HepG2 (cell line): Measurements from ENCODE around the gene HS6ST1. TPM values are rescaled to one million over a fixed set of nuclear protein-coding genes. Genes with fewer than 3 reads are reported as not detected.

Experiments
- AKAP8 ChIP-seq: sonication (generic); formaldehyde crosslinking; IDR thresholded peaks from 2 replicates; pipeline ENCODE4 v1.5.1; 2020; ENCODE audit warnings: mild to moderate bottlenecking, missing genetic modification reagents
- ARID4A ChIP-seq: sonication (generic); formaldehyde crosslinking; IDR thresholded peaks from 2 replicates; pipeline ENCODE4 v1.5.0; 2020; ENCODE audit warnings: mild to moderate bottlenecking, missing genetic modification reagents, borderline replicate concordance
- BCL3 ChIP-seq: sonication (generic); formaldehyde crosslinking; IDR thresholded peaks from 2 replicates; pipeline ENCODE4 v1.5.1; 2020; ENCODE audit warnings: mild to moderate bottlenecking, missing genetic modification reagents, moderate library complexity
- FLYWCH1 ChIP-seq: sonication (generic); formaldehyde crosslinking; IDR thresholded peaks from 2 replicates; pipeline ENCODE4 v1.8.1; 2023; ENCODE audit warnings: mild to moderate bottlenecking, missing genetic modification reagents
- HNRNPL ChIP-seq: fragments of 200-400 bp; formaldehyde crosslinking; IDR thresholded peaks from 2 replicates; pipeline ENCODE4 v1.6.1; 2017; ENCODE audit warnings: mild to moderate bottlenecking, low read depth, low read length
- HNRNPLL ChIP-seq: fragments of 200-400 bp; formaldehyde crosslinking; IDR thresholded peaks from 2 replicates; pipeline ENCODE4 v1.6.1; 2017; ENCODE audit warnings: mild to moderate bottlenecking, low read depth, low read length; ENCODE audit not compliant: poor library complexity, severe bottlenecking
- LCORL ChIP-seq, 2 experiments: fragments of 450-650 bp in 1 of 2; sonication (generic) in 1 of 2; formaldehyde crosslinking in 1 of 2; IDR thresholded peaks; 2 replicates each; pipeline versions ENCODE4 v1.5.0 to v1.6.1; 2017 to 2020; ENCODE audit warnings: antibody characterized with exemption in 1 of 2, missing genetic modification reagents in 1 of 2
- MAFK ChIP-seq, 2 experiments: IDR thresholded peaks in 1 of 2; conservative IDR thresholded peaks in 1 of 2; 2 replicates each; pipeline ENCODE4 v1.6.1; 2011; ENCODE audit warnings: improper control_type of control experiment in 2 of 2, low read length in 2 of 2
- MAX ChIP-seq: IDR thresholded peaks from 2 replicates; pipeline ENCODE4 v1.6.1; 2012; ENCODE audit warnings: inconsistent platforms
- MBD4 ChIP-seq: IDR thresholded peaks from 2 replicates; pipeline ENCODE4 v1.6.1; 2012; ENCODE audit warnings: low read length, inconsistent platforms, borderline replicate concordance
- SAP130 ChIP-seq: IDR thresholded peaks from 2 replicates; pipeline ENCODE4 v1.6.1; 2016; ENCODE audit warnings: low read depth
- TFAP4 ChIP-seq: sonication (generic); IDR thresholded peaks from 2 replicates; pipeline ENCODE4 v1.6.1; 2016; ENCODE audit warnings: low read depth, borderline replicate concordance
- TGIF2 ChIP-seq: IDR thresholded peaks from 2 replicates; pipeline ENCODE4 v1.6.1; 2016; ENCODE audit warnings: control low read depth, missing compliant biosample characterization
- TRIM24 ChIP-seq: sonication (generic); formaldehyde crosslinking; IDR thresholded peaks from 2 replicates; pipeline ENCODE4 v1.8.0; 2022; ENCODE audit warnings: mild to moderate bottlenecking, missing genetic modification reagents
- UBTF ChIP-seq: sonication (generic); formaldehyde crosslinking; IDR thresholded peaks from 2 replicates; pipeline ENCODE4 v1.4.0; 2020; ENCODE audit warnings: mild to moderate bottlenecking, missing genetic modification reagents
- ZNF557 ChIP-seq: sonication (generic); formaldehyde crosslinking; IDR thresholded peaks from 2 replicates; pipeline ENCODE4 v1.4.0; 2020; ENCODE audit warnings: missing genetic modification reagents
- polyA plus RNA-seq, 8 experiments: library from polyadenylated mRNA; depleted of rRNA in 3 of 8; stranded (reverse) in 7 of 8; unstranded in 1 of 8; fragments of >200 nt; fragmentation: Illumina TruSeq in 4 of 8; extraction: Trizol in 4 of 8; gene quantifications; 2 replicates each; pipeline versions ENCODE4 v1.2.1 to v1.2.3, GENCODE V29; 2011 to 2016; ENCODE audit warnings: low read depth in 4 of 8, missing spikeins in 1 of 8, mixed read lengths in 1 of 8; ENCODE audit not compliant: insufficient read depth in 1 of 8
- total RNA-seq, 5 experiments: library from RNA; depleted of rRNA; stranded (reverse); fragments of >200 nt; fragmentation: Illumina TruSeq; extraction: Trizol; gene quantifications; 2 replicates each; pipeline ENCODE4 v1.2.3, GENCODE V29; 2016; ENCODE audit warnings: low read depth in 1 of 5

Gene HS6ST1
- total and polyA plus RNA-seq, 2 of the 13 experiments (the other 11 are each of a cell fraction or from before 2014, with no cell fraction given): 34.5 to 84.6 TPM

- TF ChIP-seq MAFK (conservative IDR thresholded peaks at IDR 0.05 in 1 of 2, IDR thresholded peaks at IDR 0.05 in 1 of 2; ENCODE audit: low read length in 2 of 2) (peak; percentile 68 to 77), SAP130 (CRISPR knock-in tag) (peak; percentile 18; the same call in 1 of the 2 replicates), HNRNPLL (peak; percentile 31), FLYWCH1 (CRISPR knock-in tag) (no peak), HNRNPL (peak; percentile 32; the same call in 1 of the 2 replicates), UBTF (0 out of 2 replicates have a peak, but pooled peaks have one; percentile 26), ARID4A (CRISPR knock-in tag) (0 out of 2 replicates have a peak, but pooled peaks have one; percentile 34), AKAP8 (CRISPR knock-in tag) (peak; percentile 63; the same call in 1 of the 2 replicates), LCORL (IDR thresholded peaks at IDR 0.05) (no peak), LCORL (CRISPR knock-in tag; IDR thresholded peaks at IDR 0.05) (no peak; the same call in 1 of the 2 replicates), TRIM24 (CRISPR knock-in tag) (no peak), TGIF2 (CRISPR knock-in tag) (0 out of 2 replicates have a peak, but pooled peaks have one; percentile 38), ZNF557 (CRISPR knock-in tag) (no peak), BCL3 (CRISPR knock-in tag) (peak; percentile 22; the same call in 1 of the 2 replicates), MAX (peak; percentile 8; the same call in 1 of the 2 replicates), MBD4 (no peak), TFAP4 (peak; percentile 41; the same call in 1 of the 2 replicates)
Observed at GRCh38 chr2:128315829-128316776, 2.6 kb downstream of the HS6ST1 start (continued).
